ENCODE measurements around the gene ZKSCAN4. TPM values are rescaled to one million over a fixed set of nuclear protein-coding genes. Genes with fewer than 3 reads are reported as not detected.

The ZKSCAN4 gene
- total RNA-seq, 4 donors from 2014 or later = 1.7 to 5.4 (median 4.4) TPM

DNA sequence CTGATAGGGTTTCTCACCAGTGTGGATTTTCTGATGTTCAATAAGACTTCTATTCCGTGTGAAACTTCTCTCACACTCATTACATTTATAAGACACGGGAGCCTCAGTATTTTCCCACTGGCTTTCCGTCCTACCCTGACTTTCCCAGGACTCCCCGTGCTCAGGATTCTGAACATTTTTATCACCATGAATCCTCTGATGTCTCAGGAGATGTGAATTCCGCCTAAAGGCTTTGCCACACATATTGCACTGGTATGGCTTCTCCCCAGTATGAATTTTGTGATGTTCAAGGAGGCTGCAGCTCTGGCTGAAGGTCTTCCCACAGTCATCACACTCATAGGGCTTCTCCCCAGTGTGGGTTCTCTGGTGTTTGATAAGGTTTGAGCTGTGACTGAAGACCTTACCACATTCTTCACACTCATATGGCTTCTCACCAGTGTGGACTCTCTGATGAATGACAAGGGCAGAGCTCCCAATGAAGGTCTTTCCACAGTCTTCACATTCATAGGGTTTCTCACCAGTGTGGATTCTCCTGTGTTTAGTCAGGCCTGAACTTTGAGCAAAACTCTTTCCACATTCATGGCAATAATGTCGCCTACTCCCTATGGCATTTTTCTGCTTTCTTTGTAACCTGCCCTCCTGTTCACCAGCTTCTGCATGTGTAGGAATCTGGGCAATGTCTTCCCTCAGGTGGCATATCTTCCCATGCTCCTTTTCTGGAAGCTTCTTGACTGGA, 6.7 kb downstream of the ZKSCAN4 start:
- no peaks in the 10 kb centered on the region for H3K9me3 ChIP-seq
- intact Hi-C loops (cut with DNase I) = no loop called here
- H3K27ac ChIP-seq (replicated peaks in 1 of 4) = no peak overlapping the region
- peaks cover 31 to 69% (median 56%) of the 10 kb centered on the region in 4 donors for H3K36me3 ChIP-seq
- H3K4me1 ChIP-seq = peaks cover 0 to 10% (median 7%) of the 10 kb centered on the region in 4 donors
- TF ChIP-seq, protein P1, sequence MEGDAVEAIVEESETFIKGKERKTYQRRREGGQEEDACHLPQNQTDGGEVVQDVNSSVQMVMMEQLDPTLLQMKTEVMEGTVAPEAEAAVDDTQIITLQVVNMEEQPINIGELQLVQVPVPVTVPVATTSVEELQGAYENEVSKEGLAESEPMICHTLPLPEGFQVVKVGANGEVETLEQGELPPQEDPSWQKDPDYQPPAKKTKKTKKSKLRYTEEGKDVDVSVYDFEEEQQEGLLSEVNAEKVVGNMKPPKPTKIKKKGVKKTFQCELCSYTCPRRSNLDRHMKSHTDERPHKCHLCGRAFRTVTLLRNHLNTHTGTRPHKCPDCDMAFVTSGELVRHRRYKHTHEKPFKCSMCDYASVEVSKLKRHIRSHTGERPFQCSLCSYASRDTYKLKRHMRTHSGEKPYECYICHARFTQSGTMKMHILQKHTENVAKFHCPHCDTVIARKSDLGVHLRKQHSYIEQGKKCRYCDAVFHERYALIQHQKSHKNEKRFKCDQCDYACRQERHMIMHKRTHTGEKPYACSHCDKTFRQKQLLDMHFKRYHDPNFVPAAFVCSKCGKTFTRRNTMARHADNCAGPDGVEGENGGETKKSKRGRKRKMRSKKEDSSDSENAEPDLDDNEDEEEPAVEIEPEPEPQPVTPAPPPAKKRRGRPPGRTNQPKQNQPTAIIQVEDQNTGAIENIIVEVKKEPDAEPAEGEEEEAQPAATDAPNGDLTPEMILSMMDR (IDR thresholded peaks at IDR 0.05) = no peak
- TF ChIP-seq POLR2AphosphoS5 (IDR thresholded peaks at IDR 0.05) (no peak), POLR2A (IDR thresholded peaks at IDR 0.05; ENCODE audit: low read depth) (no peak), EP300 (IDR thresholded peaks at IDR 0.05) (no peak)
- DNase-seq (ENCODE audit: extremely low spot score) = no peak
- no peaks in the 10 kb centered on the region for H3K27me3 ChIP-seq
- 95% methylated on average over 6 of the region's 6 CpGs for WGBS
- H3K4me3 ChIP-seq = no peak overlapping the region

DNA sequence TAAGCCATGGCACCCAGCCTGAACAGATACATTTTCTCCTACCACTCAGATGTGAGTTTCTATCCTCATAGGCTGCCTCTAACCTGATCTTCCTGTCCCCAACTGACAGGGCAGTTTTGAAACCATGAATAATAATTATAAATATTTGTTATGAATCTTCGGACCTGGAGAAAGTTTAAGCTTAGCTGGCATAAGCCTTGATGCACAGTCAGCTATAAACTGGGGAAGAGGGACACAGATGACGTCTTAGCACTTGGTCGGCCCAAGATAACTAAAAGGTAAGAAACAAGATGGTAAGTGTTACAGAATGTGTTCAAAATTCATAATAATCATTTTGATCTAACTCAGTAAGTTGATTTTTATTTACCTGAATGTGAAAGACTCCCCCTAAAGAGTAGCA, 8.1 kb downstream of the ZKSCAN4 start:
- no peak for TF ChIP-seq POLR2A (IDR thresholded peaks at IDR 0.05; ENCODE audit: low read depth)
- TF ChIP-seq, protein P1 (IDR thresholded peaks at IDR 0.05) = no peak
- no peak for TF ChIP-seq EP300 (IDR thresholded peaks at IDR 0.05)
- TF ChIP-seq POLR2AphosphoS5 (IDR thresholded peaks at IDR 0.05) = no peak
- H3K36me3 ChIP-seq = peaks cover 31 to 63% (median 53%) of the 10 kb centered on the region in 4 donors
- 91% methylated on average over 3 of the region's 3 CpGs for WGBS
- intact Hi-C loops (cut with DNase I) = no loop called here
- H3K9me3 ChIP-seq = no peaks in the 10 kb centered on the region
- H3K27me3 ChIP-seq = no peaks in the 10 kb centered on the region
- H3K4me3 ChIP-seq = no peak overlapping the region
- no peak overlapping the region for H3K27ac ChIP-seq (replicated peaks in 1 of 4)
- DNase-seq (ENCODE audit: extremely low spot score) = no peak
- no peaks in the 10 kb centered on the region for H3K4me1 ChIP-seq

DNA sequence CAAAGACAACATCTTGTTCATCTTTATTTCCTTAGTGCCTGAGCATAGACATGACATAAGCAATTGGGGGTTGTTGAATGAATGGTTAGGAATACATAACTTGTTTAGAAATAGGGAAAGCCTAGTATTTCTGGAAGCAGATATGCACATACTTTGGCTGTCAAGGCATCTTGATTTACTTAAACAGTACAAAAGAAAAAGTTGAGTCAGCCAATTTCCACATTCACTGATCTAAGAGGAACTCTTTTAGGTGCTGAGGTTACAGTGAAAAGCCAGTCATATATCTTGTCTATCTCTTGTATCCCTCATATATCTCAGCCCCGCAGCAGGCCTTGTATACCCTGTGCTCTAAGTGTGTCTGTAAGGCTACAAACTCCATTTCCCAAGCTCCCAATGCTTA, 11.6 kb downstream of the ZKSCAN4 start:
- intact Hi-C loops (cut with DNase I) = no loop called here
- H3K27me3 ChIP-seq = no peaks in the 10 kb centered on the region

DNA sequence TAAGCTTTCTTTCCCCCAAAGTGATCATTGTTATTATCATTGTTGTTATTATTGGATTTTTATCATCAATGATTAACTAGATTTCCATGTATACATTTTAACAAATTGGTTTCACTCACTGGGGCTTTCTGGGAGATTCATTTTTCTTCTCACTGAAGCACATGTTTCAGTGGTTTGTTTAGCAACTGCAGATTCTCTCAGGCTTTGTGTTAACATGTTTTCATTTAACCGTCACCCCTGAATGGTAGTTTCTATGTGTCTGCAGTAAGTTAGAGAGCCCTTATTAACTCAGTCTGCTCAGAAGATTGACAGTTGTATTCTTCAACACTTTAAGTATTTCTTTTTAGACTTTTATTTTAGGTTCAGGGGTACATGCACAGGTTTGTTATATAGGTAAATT, 12.4 kb downstream of the ZKSCAN4 start:
- H3K4me3 ChIP-seq = no peak overlapping the region
- intact Hi-C loops (cut with DNase I) = no loop called here
- 89% methylated on average over 1 of the region's 1 CpG for WGBS
- no peak overlapping the region for H3K27ac ChIP-seq (replicated peaks in 1 of 4)
- DNase-seq (ENCODE audit: extremely low spot score) = no peak
- H3K4me1 ChIP-seq = no peaks in the 10 kb centered on the region
- H3K9me3 ChIP-seq = no peaks in the 10 kb centered on the region
- TF ChIP-seq, protein P1 (IDR thresholded peaks at IDR 0.05) = no peak
- TF ChIP-seq POLR2AphosphoS5 (IDR thresholded peaks at IDR 0.05) = no peak
- no peak for TF ChIP-seq EP300 (IDR thresholded peaks at IDR 0.05)
- TF ChIP-seq POLR2A (IDR thresholded peaks at IDR 0.05; ENCODE audit: low read depth) = no peak
- H3K27me3 ChIP-seq = no peaks in the 10 kb centered on the region
- peaks cover 7 to 36% (median 12%) of the 10 kb centered on the region in 4 donors for H3K36me3 ChIP-seq

More for the DNA sequence above, 11.6 kb downstream of the ZKSCAN4 start:
- no peak for TF ChIP-seq EP300 (IDR thresholded peaks at IDR 0.05)
- no peak for TF ChIP-seq POLR2AphosphoS5 (IDR thresholded peaks at IDR 0.05)
- TF ChIP-seq, protein P1 (IDR thresholded peaks at IDR 0.05) = no peak
- TF ChIP-seq POLR2A (IDR thresholded peaks at IDR 0.05; ENCODE audit: low read depth) = no peak
- Histone ChIP-seq H3K4me3 (no peak overlapping the region), H3K4me1 (no peaks in the 10 kb centered on the region), H3K27ac (replicated peaks in 1 of 4) (no peak overlapping the region), H3K9me3 (no peaks in the 10 kb centered on the region), H3K36me3 (peaks cover 15 to 40% (median 20%) of the 10 kb centered on the region in 4 donors)
- WGBS = 100% methylated on average over 1 of the region's 1 CpG
- DNase-seq (ENCODE audit: extremely low spot score) = no peak
